CD4-positive, alpha-beta T cell treated with Interleukin-4 for 1 hour (primary cell): ENCODE measurements around the gene LENG9.
"Not testable (repeated sequence)": the region's sequence is repeated elsewhere in the genome, so short reads cannot be mapped to it uniquely, and the experiment has no call there.

Source experiments
- DNase-seq, 2 donors: peaks; one replicate each; pipeline ENCODE4 v3.0.0-alpha.2; 2020 to 2022

The LENG9 gene

GRCh38 chr19:54458648-54459281, 4.8 kb downstream of the LENG9 start:
- no peak for DNase-seq

- no peak for DNase-seq
Measured at GRCh38 chr19:54457773-54458647, 5.6 kb downstream of the LENG9 start.

- no peak for DNase-seq
Measured at GRCh38 chr19:54456423-54457373, 6.9 kb downstream of the LENG9 start.

- DNase-seq = no peak
Measured at GRCh38 chr19:54455786-54456422, 7.7 kb downstream of the LENG9 start.

- DNase-seq = no peak
Measured at GRCh38 chr19:54454781-54455675, 8.6 kb downstream of the LENG9 start.

- DNase-seq = no peak
Measured at GRCh38 chr19:54453921-54454780, 9.4 kb downstream of the LENG9 start.

GRCh38 chr19:54452626-54453025, 11.0 kb downstream of the LENG9 start:
- DNase-seq = no peak

GRCh38 chr19:54451997-54452396, 11.6 kb downstream of the LENG9 start:
- DNase-seq = no peak

- DNase-seq = peak in 1 of 2 donors; percentile 32
Measured at GRCh38 chr19:54451331-54451871, 12.2 kb downstream of the LENG9 start.

GRCh38 chr19:54449701-54450069, 13.9 kb downstream of the LENG9 start:
- DNase-seq = no peak

GRCh38 chr19:54448774-54449700, 14.5 kb downstream of the LENG9 start, which contains the start of gene LENG8:
Gene LENG8 (plus strand): TSS chr19:54449199. CDS start chr19:54451345, 2,146 bp downstream.
- peak; percentile 98 to 99 for DNase-seq

- DNase-seq = peak; percentile 48 to 57
Measured at GRCh38 chr19:54448040-54448773, 15.4 kb downstream of the LENG9 start.

GRCh38 chr19:54446349-54446748, 17.2 kb downstream of the LENG9 start:
- DNase-seq = not testable (repeated sequence)

GRCh38 chr19:54444737-54445136, 18.8 kb downstream of the LENG9 start:
- no peak for DNase-seq

- DNase-seq = no peak
Measured at GRCh38 chr19:54440641-54441040, 22.9 kb downstream of the LENG9 start.

GRCh38 chr19:54439174-54439851, 24.3 kb downstream of the LENG9 start:
- DNase-seq = no peak

GRCh38 chr19:54436628-54437252, 26.8 kb downstream of the LENG9 start:
- DNase-seq = no peak
